GM19023 (cell line): ENCODE measurements around the gene LLPH.

Source experiments
- ATAC-seq: cut with Tn5 transposase; IDR thresholded peaks from one replicate; pipeline ENCODE4 v1.9.1; 2021; ENCODE audit warnings: mild to moderate bottlenecking, moderate library complexity; ENCODE audit not compliant: unreplicated experiment

LLPH gene

GRCh38 chr12:66143868-66144267 is 13.3 kb upstream of the LLPH start:
- ATAC-seq: no peak

- no peak for ATAC-seq
These were observed 12.3 kb upstream of the LLPH start for GRCh38 chr12:66142826-66143225.

GRCh38 chr12:66141299-66141698 is 10.7 kb upstream of the LLPH start:
- ATAC-seq: no peak

- no peak for ATAC-seq
These were observed 10.2 kb upstream of the LLPH start for GRCh38 chr12:66140731-66141130.

- no peak for ATAC-seq
These were observed 8.8 kb upstream of the LLPH start for GRCh38 chr12:66139328-66139727.

- ATAC-seq: no peak
These were observed 7.4 kb upstream of the LLPH start for GRCh38 chr12:66137937-66138336.

GRCh38 chr12:66132408-66132807 is 1.9 kb upstream of the LLPH start:
- ATAC-seq: no peak

- ATAC-seq: no peak
These were observed 628 bp upstream of the LLPH start for GRCh38 chr12:66131067-66131688.

- peak; percentile 1 for ATAC-seq
These were observed 650 bp downstream of the LLPH start for GRCh38 chr12:66129934-66130266.

- no peak for ATAC-seq
These were observed 2.9 kb downstream of the LLPH start for GRCh38 chr12:66127650-66128049.

- no peak for ATAC-seq
These were observed 10.1 kb downstream of the LLPH start for GRCh38 chr12:66120477-66120876.

GRCh38 chr12:66119870-66120241 is 10.7 kb downstream of the LLPH start:
- peak; percentile 52 for ATAC-seq

GRCh38 chr12:66119229-66119869 is 11.2 kb downstream of the LLPH start:
- ATAC-seq: no peak

GRCh38 chr12:66118240-66118891 is 12.2 kb downstream of the LLPH start:
- ATAC-seq: no peak

- no peak for ATAC-seq
These were observed 13.3 kb downstream of the LLPH start for GRCh38 chr12:66117242-66117641.

GRCh38 chr12:66115071-66115600 is 15.4 kb downstream of the LLPH start:
- ATAC-seq: no peak

GRCh38 chr12:66113471-66113870 is 17.1 kb downstream of the LLPH start:
- ATAC-seq: no peak

GRCh38 chr12:66111605-66112004 is 18.9 kb downstream of the LLPH start:
- no peak for ATAC-seq

GRCh38 chr12:66109056-66109455 is 21.5 kb downstream of the LLPH start:
- no peak for ATAC-seq

GRCh38 chr12:66108386-66108785 is 22.2 kb downstream of the LLPH start:
- no peak for ATAC-seq

- peak; percentile 96 for ATAC-seq
These were observed 23.1 kb downstream of the LLPH start for GRCh38 chr12:66107451-66107915.
